Measurements from ENCODE around the gene TNS1. TPM values are rescaled to one million over a fixed set of nuclear protein-coding genes. Genes with fewer than 3 reads are reported as not detected.

TNS1 gene
- total RNA-seq, 1 donor from 2014 or later = 59.2 TPM

DNA sequence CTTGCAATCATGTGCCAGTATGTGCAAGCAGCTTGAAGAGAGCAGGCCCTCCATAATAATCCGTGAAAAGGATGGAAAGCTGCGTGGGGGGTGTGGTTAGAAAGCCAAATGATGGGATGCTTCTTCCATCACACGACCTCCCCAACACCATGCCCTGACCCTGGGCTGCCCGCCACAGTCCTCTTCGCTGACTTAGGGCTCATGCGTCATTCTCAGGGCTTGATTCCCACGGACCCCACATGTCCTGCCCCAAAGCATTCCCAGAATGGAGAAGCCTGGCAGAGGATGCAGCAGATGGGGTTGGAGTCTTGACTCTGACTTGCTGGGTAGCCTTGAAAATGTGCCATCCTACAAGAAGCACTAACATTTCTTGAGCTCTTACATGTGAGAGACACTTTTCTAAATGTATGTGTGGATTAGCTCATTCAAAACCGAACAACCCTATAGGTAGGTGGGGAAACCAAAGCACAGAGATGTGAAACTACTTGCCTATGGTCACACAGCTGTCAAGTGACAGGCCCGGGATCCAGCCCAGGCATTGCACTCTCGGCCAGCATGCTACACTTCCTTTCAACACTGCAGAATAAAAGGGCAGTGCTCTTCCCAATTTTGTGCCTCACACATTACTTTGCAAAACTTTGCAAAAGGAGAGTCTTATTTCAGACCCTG is 3.7 kb downstream of the TNS1 start:
- H3K9me3 Mint-ChIP-seq = no peaks in the 10 kb centered on the region
- H3K27me3 Mint-ChIP-seq = peaks cover 17% of the 10 kb centered on the region
- TF ChIP-seq, protein P1, sequence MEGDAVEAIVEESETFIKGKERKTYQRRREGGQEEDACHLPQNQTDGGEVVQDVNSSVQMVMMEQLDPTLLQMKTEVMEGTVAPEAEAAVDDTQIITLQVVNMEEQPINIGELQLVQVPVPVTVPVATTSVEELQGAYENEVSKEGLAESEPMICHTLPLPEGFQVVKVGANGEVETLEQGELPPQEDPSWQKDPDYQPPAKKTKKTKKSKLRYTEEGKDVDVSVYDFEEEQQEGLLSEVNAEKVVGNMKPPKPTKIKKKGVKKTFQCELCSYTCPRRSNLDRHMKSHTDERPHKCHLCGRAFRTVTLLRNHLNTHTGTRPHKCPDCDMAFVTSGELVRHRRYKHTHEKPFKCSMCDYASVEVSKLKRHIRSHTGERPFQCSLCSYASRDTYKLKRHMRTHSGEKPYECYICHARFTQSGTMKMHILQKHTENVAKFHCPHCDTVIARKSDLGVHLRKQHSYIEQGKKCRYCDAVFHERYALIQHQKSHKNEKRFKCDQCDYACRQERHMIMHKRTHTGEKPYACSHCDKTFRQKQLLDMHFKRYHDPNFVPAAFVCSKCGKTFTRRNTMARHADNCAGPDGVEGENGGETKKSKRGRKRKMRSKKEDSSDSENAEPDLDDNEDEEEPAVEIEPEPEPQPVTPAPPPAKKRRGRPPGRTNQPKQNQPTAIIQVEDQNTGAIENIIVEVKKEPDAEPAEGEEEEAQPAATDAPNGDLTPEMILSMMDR (conservative IDR thresholded peaks at IDR 0.05) = no peak
- no peaks in the 10 kb centered on the region for H3K36me3 Mint-ChIP-seq
- H3K4me3 Mint-ChIP-seq = peak overlapping the region; percentile 31
- H3K4me1 Mint-ChIP-seq (ENCODE audit: unreplicated experiment) = peaks cover 60% of the 10 kb centered on the region
- no peak for DNase-seq (ENCODE audit: extremely low spot score, unreplicated experiment)
- no peak overlapping the region for H3K27ac Mint-ChIP-seq

- peaks cover 61% of the 10 kb centered on the region for H3K4me1 Mint-ChIP-seq (ENCODE audit: unreplicated experiment)
- peaks cover 26% of the 10 kb centered on the region for H3K27me3 Mint-ChIP-seq
- TF ChIP-seq, protein P1 (conservative IDR thresholded peaks at IDR 0.05) = no peak
- H3K27ac Mint-ChIP-seq = no peak overlapping the region
- H3K9me3 Mint-ChIP-seq = no peaks in the 10 kb centered on the region
- H3K36me3 Mint-ChIP-seq = no peaks in the 10 kb centered on the region
- DNase-seq (ENCODE audit: extremely low spot score, unreplicated experiment) = no peak
- H3K4me3 Mint-ChIP-seq = no peak overlapping the region
Observed at GRCh38 chr2:217997510-217997909, 5.3 kb downstream of the TNS1 start.

GRCh38 chr2:217996361-217996760 is 6.4 kb downstream of the TNS1 start:
- DNase-seq (ENCODE audit: extremely low spot score, unreplicated experiment) = no peak
- Mint-ChIP-seq H3K4me3 (no peak overlapping the region), H3K27me3 (peaks cover 25% of the 10 kb centered on the region), H3K27ac (no peak overlapping the region), H3K9me3 (no peaks in the 10 kb centered on the region), H3K4me1 (ENCODE audit: unreplicated experiment) (peaks cover 58% of the 10 kb centered on the region), H3K36me3 (no peaks in the 10 kb centered on the region)
- TF ChIP-seq, protein P1 (conservative IDR thresholded peaks at IDR 0.05) = no peak

GRCh38 chr2:217995731-217996231 is 7.0 kb downstream of the TNS1 start:
- Mint-ChIP-seq H3K36me3 (no peaks in the 10 kb centered on the region), H3K4me3 (no peak overlapping the region), H3K27ac (no peak overlapping the region), H3K9me3 (no peaks in the 10 kb centered on the region), H3K4me1 (ENCODE audit: unreplicated experiment) (peaks cover 54% of the 10 kb centered on the region), H3K27me3 (peaks cover 22% of the 10 kb centered on the region)
- TF ChIP-seq, protein P1 (conservative IDR thresholded peaks at IDR 0.05) = no peak
- DNase-seq (ENCODE audit: extremely low spot score, unreplicated experiment) = no peak

DNA sequence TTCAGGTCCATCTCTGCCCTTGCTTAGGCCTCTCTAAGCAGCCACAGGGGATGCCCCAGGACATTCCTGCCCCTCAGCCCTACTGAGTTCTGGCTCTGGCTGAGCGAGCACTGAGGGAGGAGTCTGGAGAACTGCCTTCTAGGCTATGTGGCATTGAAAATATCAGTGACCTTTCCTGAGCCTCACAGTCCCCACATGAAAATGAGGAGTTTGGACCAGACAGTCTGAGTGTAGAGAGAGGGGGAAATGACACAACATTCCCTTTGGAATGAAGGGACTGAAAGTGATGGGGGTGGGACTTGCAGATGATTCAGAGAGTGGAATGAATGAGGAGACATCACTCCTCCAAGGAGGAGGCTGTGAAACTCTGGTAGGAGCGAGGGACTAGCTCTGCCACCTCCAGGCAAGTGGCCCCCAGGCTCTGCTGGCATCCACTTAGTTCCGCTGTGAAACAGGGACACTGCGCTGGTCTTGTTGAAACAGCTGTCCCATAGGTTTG is 8.0 kb downstream of the TNS1 start:
- H3K27me3 Mint-ChIP-seq = peaks cover 17% of the 10 kb centered on the region
- peaks cover 47% of the 10 kb centered on the region for H3K4me1 Mint-ChIP-seq (ENCODE audit: unreplicated experiment)
- no peak for DNase-seq (ENCODE audit: extremely low spot score, unreplicated experiment)
- H3K9me3 Mint-ChIP-seq = no peaks in the 10 kb centered on the region
- TF ChIP-seq, protein P1 (conservative IDR thresholded peaks at IDR 0.05) = no peak
- H3K27ac Mint-ChIP-seq = peak overlapping the region; percentile 1
- no peaks in the 10 kb centered on the region for H3K36me3 Mint-ChIP-seq
- H3K4me3 Mint-ChIP-seq = peak overlapping the region; percentile 7

All from type B pancreatic cell (in vitro differentiated cells).